GM23338 (cell line): ENCODE measurements around the gene DHRSX. TPM values are rescaled to one million over a fixed set of nuclear protein-coding genes. Genes with fewer than 3 reads are reported as not detected.

Experiments
- ATAC-seq: fragments of 200-7000 bp; cut with Tn5 transposase; 3 replicates; pipeline ENCODE4 v1.9.1; 2020
- DNase-seq: peaks from one replicate; pipeline ENCODE4 v3.0.0-alpha.2; 2015; ENCODE audit warnings: low spot score
- H2AFZ ChIP-seq: fragments of 200-600 bp; sonication (generic); 2 replicates; pipeline ENCODE4 v1.8.0; 2016; ENCODE audit warnings: antibody characterized with exemption, mild to moderate bottlenecking, moderate library complexity
- H3F3A ChIP-seq: fragments of 200-600 bp; sonication (generic); replicated peaks from 2 replicates; pipeline ENCODE4 v1.8.0; 2017; ENCODE audit warnings: antibody characterized with exemption, mixed run types, low read depth
- H3K27ac ChIP-seq: fragments of 200-600 bp; sonication (generic); 2 replicates; pipeline ENCODE4 v1.6.1; 2016; ENCODE audit warnings: low read depth
- H3K27me3 ChIP-seq: fragments of 200-600 bp; sonication (generic); 2 replicates; pipeline ENCODE4 v1.8.0; 2016; ENCODE audit warnings: mild to moderate bottlenecking, mixed run types, moderate library complexity; ENCODE audit not compliant: insufficient read depth
- H3K36me3 ChIP-seq: fragments of 200-600 bp; sonication (generic); 2 replicates; pipeline ENCODE4 v1.8.0; 2016; ENCODE audit warnings: mild to moderate bottlenecking; ENCODE audit not compliant: insufficient read depth
- H3K4me1 ChIP-seq: fragments of 200-600 bp; sonication (generic); 2 replicates; pipeline ENCODE4 v1.8.0; 2016; ENCODE audit warnings: mild to moderate bottlenecking, moderate library complexity; ENCODE audit not compliant: insufficient read depth
- H3K4me2 ChIP-seq: fragments of 200-600 bp; sonication (generic); 2 replicates; pipeline ENCODE4 v1.7.1; 2017; ENCODE audit warnings: mixed run types
- H3K4me3 ChIP-seq: fragments of 200-600 bp; sonication (generic); 2 replicates; pipeline ENCODE4 v1.6.1; 2016; ENCODE audit warnings: mixed run types
- H3K79me2 ChIP-seq: fragments of 200-600 bp; sonication (generic); replicated peaks from 2 replicates; pipeline ENCODE4 v1.8.0; 2017; ENCODE audit warnings: mild to moderate bottlenecking; ENCODE audit not compliant: insufficient read depth
- H3K9me2 ChIP-seq: fragments of 200-600 bp; sonication (generic); 2 replicates; pipeline ENCODE4 v1.8.0; 2017; ENCODE audit not compliant: insufficient read depth
- H4K20me1 ChIP-seq: fragments of 200-600 bp; sonication (generic); replicated peaks from 2 replicates; pipeline ENCODE4 v1.8.0; 2017; ENCODE audit warnings: mild to moderate bottlenecking; ENCODE audit not compliant: insufficient read depth
- H3K27ac Mint-ChIP-seq: 2 replicates; pipeline ENCODE4 v1.8.0; 2020; ENCODE audit warnings: inconsistent platforms, mild to moderate bottlenecking, moderate library complexity, mixed read lengths
- H3K27me3 Mint-ChIP-seq: 3 replicates; pipeline ENCODE4 v1.8.0; 2022; ENCODE audit warnings: low read depth, mild to moderate bottlenecking, moderate library complexity, mixed read lengths, inconsistent platforms; ENCODE audit not compliant: insufficient read depth, poor library complexity
- H3K36me3 Mint-ChIP-seq: 3 replicates; pipeline ENCODE4 v1.8.0; 2021; ENCODE audit warnings: low read depth, mild to moderate bottlenecking, inconsistent platforms, moderate library complexity, mixed read lengths
- H3K4me1 Mint-ChIP-seq: 3 replicates; pipeline ENCODE4 v1.8.0; 2020; ENCODE audit warnings: mild to moderate bottlenecking, inconsistent platforms, mixed read lengths
- H3K4me3 Mint-ChIP-seq: 3 replicates; pipeline ENCODE4 v1.8.0; 2021; ENCODE audit warnings: moderate library complexity, mild to moderate bottlenecking, inconsistent platforms, mixed read lengths
- H3K9me3 Mint-ChIP-seq: 3 replicates; pipeline ENCODE4 v1.8.0; 2020; ENCODE audit warnings: moderate library complexity, mild to moderate bottlenecking, inconsistent platforms, mixed read lengths
- CREB1 ChIP-seq: fragments of 250-450 bp; sonication (Bioruptor Pico); IDR thresholded peaks from 2 replicates; pipeline ENCODE4 v1.5.0; 2020; ENCODE audit warnings: low read depth, mild to moderate bottlenecking, moderate library complexity
- EZH2 ChIP-seq: fragments of 200-600 bp; sonication (generic); IDR thresholded peaks from one replicate; pipeline ENCODE4 v1.8.0; 2017; ENCODE audit warnings: antibody characterized with exemption, mild to moderate bottlenecking, low read depth; ENCODE audit not compliant: unreplicated experiment
- EZH2phosphoT487 ChIP-seq: fragments of 200-600 bp; sonication (generic); IDR thresholded peaks from one replicate; pipeline ENCODE4 v1.8.1; 2018; ENCODE audit warnings: antibody characterized with exemption; ENCODE audit not compliant: unreplicated experiment
- JUNB ChIP-seq: IDR thresholded peaks from one replicate; pipeline ENCODE4 v1.6.1; 2016; ENCODE audit warnings: antibody characterized with exemption; ENCODE audit not compliant: unreplicated experiment
- NANOG ChIP-seq: IDR thresholded peaks from 2 replicates; pipeline ENCODE4 v1.6.1; 2016; ENCODE audit warnings: antibody characterized with exemption, borderline replicate concordance
- POLR2AphosphoS5 ChIP-seq: IDR thresholded peaks from 2 replicates; pipeline ENCODE4 v1.6.1; 2016; ENCODE audit warnings: antibody characterized with exemption, low read depth
- STAT1 ChIP-seq: IDR thresholded peaks from one replicate; pipeline ENCODE4 v1.6.1; 2016; ENCODE audit warnings: antibody characterized with exemption; ENCODE audit not compliant: unreplicated experiment
- ZNF114 ChIP-seq: fragments of 250-450 bp; sonication (Bioruptor Pico); IDR thresholded peaks from 2 replicates; pipeline ENCODE4 v1.5.0; 2020; ENCODE audit warnings: mild to moderate bottlenecking, moderate library complexity
- ZNF331 ChIP-seq: fragments of 250-450 bp; sonication (Bioruptor Pico); IDR thresholded peaks from 2 replicates; pipeline ENCODE4 v1.5.0; 2020; ENCODE audit warnings: low read depth, mild to moderate bottlenecking, moderate library complexity
- polyA plus RNA-seq: library from polyadenylated mRNA; unstranded; fragments of >200 nt; fragmentation: Nextera tagmentation; extraction: Ambion mirVana; gene quantifications from 2 replicates; pipeline ENCODE4 v1.2.1, GENCODE V29; 2016
- total RNA-seq: library from RNA; depleted of rRNA; stranded (reverse); fragments of >200 nt; shearing (Covaris generic); gene quantifications from 2 replicates; pipeline ENCODE4 v1.2.3, GENCODE V29; 2014
- TF ChIP-seq, protein P1 (sequence below), 2 experiments: fragments of 200-600 bp in 1 of 2; sonication (generic) in 1 of 2; conservative IDR thresholded peaks; 2 replicates each; pipeline versions ENCODE4 v1.5.1 to v1.6.1; 2016 to 2017; ENCODE audit warnings: antibody characterized with exemption in 2 of 2, low read depth in 2 of 2, mild to moderate bottlenecking in 2 of 2, moderate library complexity in 1 of 2
- TF ChIP-seq, protein P2 (sequence below): IDR thresholded peaks from one replicate; pipeline ENCODE4 v1.6.1; 2018; ENCODE audit warnings: antibody characterized with exemption; ENCODE audit not compliant: unreplicated experiment
- TF ChIP-seq, protein P3 (sequence below): IDR thresholded peaks from 2 replicates; pipeline ENCODE4 v1.6.1; 2016; ENCODE audit warnings: antibody characterized with exemption
- TF ChIP-seq, protein P4 (sequence below): fragments of 250-450 bp; sonication (Bioruptor Pico); IDR thresholded peaks from 2 replicates; pipeline ENCODE4 v1.5.0; 2020; ENCODE audit warnings: mild to moderate bottlenecking, moderate library complexity

Gene DHRSX
- total and polyA plus RNA-seq, 2 experiments from 2014 or later, result 33.9 to 43.0 TPM

DNA sequence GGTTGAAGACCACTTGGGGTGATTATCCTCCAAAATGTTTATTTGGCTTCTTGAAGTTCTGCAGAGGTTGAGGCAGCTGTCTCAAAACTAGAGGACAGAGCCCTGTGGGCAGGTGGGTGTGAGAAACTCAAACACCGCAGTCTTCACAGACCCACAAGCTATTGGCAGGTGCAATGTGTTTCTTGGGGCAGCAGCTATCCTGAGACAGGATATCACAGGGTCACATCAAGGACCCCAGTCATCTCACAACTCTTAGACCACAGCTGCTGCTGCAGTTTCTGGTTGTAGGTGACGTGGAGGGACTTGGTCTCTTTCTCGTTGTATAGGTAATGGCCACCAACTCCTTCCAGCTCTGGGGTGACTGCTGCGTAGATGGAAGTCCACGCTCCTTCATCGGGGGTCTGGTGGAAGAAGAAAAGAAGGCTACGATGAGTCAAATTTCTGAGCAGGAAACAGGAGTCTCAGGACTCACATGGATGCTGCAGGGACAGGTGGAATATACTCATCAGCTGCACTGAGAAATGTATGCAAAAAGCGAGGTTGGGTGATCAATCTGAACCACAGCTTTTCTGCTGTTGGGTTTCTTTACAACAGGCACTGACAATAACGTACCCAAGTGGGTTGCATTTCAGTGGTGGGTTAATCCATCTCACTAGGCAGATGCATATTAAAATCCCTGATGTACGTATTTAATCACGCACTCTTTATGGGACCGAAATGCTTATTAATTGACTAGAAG, 279.8 kb downstream of the DHRSX start:
- ATAC-seq (no peak), DNase-seq (no peak)
- no peaks in the 10 kb centered on the region for H4K20me1 ChIP-seq
- no peaks in the 10 kb centered on the region for H3K79me2 ChIP-seq
- H2AFZ ChIP-seq, result no peak overlapping the region
- no peak overlapping the region for H3K4me3 ChIP-seq
- H3F3A ChIP-seq, result peaks cover 10% of the 10 kb centered on the region; the same call in 1 of the 2 replicates
- Mint-ChIP-seq H3K36me3 (peaks cover 96% of the 10 kb centered on the region), H3K4me1 (no peaks in the 10 kb centered on the region), H3K9me3 (peaks cover 100% of the 10 kb centered on the region), H3K27me3 (peaks cover 8% of the 10 kb centered on the region), H3K4me3 (no peak overlapping the region), H3K27ac (no peak overlapping the region)
- peaks cover 28% of the 10 kb centered on the region for H3K36me3 ChIP-seq
- peaks cover 7% of the 10 kb centered on the region; the same call in 1 of the 2 replicates for H3K9me2 ChIP-seq
- H3K4me1 ChIP-seq, result no peaks in the 10 kb centered on the region
- TF ChIP-seq, protein P1, sequence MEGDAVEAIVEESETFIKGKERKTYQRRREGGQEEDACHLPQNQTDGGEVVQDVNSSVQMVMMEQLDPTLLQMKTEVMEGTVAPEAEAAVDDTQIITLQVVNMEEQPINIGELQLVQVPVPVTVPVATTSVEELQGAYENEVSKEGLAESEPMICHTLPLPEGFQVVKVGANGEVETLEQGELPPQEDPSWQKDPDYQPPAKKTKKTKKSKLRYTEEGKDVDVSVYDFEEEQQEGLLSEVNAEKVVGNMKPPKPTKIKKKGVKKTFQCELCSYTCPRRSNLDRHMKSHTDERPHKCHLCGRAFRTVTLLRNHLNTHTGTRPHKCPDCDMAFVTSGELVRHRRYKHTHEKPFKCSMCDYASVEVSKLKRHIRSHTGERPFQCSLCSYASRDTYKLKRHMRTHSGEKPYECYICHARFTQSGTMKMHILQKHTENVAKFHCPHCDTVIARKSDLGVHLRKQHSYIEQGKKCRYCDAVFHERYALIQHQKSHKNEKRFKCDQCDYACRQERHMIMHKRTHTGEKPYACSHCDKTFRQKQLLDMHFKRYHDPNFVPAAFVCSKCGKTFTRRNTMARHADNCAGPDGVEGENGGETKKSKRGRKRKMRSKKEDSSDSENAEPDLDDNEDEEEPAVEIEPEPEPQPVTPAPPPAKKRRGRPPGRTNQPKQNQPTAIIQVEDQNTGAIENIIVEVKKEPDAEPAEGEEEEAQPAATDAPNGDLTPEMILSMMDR (conservative IDR thresholded peaks at IDR 0.05; ENCODE audit: low read depth in 2 of 2), result no peak
- TF ChIP-seq POLR2AphosphoS5 (no peak), STAT1 (no peak), EZH2phosphoT487 (no peak), JUNB (no peak), CREB1 (no peak), ZNF114 (CRISPR knock-in tag) (no peak), ZNF331 (CRISPR knock-in tag) (no peak), NANOG (no peak), EZH2 (no peak)
- TF ChIP-seq, protein P2, sequence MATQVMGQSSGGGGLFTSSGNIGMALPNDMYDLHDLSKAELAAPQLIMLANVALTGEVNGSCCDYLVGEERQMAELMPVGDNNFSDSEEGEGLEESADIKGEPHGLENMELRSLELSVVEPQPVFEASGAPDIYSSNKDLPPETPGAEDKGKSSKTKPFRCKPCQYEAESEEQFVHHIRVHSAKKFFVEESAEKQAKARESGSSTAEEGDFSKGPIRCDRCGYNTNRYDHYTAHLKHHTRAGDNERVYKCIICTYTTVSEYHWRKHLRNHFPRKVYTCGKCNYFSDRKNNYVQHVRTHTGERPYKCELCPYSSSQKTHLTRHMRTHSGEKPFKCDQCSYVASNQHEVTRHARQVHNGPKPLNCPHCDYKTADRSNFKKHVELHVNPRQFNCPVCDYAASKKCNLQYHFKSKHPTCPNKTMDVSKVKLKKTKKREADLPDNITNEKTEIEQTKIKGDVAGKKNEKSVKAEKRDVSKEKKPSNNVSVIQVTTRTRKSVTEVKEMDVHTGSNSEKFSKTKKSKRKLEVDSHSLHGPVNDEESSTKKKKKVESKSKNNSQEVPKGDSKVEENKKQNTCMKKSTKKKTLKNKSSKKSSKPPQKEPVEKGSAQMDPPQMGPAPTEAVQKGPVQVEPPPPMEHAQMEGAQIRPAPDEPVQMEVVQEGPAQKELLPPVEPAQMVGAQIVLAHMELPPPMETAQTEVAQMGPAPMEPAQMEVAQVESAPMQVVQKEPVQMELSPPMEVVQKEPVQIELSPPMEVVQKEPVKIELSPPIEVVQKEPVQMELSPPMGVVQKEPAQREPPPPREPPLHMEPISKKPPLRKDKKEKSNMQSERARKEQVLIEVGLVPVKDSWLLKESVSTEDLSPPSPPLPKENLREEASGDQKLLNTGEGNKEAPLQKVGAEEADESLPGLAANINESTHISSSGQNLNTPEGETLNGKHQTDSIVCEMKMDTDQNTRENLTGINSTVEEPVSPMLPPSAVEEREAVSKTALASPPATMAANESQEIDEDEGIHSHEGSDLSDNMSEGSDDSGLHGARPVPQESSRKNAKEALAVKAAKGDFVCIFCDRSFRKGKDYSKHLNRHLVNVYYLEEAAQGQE, result no peak
- TF ChIP-seq, protein P3, sequence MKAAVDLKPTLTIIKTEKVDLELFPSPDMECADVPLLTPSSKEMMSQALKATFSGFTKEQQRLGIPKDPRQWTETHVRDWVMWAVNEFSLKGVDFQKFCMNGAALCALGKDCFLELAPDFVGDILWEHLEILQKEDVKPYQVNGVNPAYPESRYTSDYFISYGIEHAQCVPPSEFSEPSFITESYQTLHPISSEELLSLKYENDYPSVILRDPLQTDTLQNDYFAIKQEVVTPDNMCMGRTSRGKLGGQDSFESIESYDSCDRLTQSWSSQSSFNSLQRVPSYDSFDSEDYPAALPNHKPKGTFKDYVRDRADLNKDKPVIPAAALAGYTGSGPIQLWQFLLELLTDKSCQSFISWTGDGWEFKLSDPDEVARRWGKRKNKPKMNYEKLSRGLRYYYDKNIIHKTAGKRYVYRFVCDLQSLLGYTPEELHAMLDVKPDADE, result no peak
- TF ChIP-seq, protein P4, sequence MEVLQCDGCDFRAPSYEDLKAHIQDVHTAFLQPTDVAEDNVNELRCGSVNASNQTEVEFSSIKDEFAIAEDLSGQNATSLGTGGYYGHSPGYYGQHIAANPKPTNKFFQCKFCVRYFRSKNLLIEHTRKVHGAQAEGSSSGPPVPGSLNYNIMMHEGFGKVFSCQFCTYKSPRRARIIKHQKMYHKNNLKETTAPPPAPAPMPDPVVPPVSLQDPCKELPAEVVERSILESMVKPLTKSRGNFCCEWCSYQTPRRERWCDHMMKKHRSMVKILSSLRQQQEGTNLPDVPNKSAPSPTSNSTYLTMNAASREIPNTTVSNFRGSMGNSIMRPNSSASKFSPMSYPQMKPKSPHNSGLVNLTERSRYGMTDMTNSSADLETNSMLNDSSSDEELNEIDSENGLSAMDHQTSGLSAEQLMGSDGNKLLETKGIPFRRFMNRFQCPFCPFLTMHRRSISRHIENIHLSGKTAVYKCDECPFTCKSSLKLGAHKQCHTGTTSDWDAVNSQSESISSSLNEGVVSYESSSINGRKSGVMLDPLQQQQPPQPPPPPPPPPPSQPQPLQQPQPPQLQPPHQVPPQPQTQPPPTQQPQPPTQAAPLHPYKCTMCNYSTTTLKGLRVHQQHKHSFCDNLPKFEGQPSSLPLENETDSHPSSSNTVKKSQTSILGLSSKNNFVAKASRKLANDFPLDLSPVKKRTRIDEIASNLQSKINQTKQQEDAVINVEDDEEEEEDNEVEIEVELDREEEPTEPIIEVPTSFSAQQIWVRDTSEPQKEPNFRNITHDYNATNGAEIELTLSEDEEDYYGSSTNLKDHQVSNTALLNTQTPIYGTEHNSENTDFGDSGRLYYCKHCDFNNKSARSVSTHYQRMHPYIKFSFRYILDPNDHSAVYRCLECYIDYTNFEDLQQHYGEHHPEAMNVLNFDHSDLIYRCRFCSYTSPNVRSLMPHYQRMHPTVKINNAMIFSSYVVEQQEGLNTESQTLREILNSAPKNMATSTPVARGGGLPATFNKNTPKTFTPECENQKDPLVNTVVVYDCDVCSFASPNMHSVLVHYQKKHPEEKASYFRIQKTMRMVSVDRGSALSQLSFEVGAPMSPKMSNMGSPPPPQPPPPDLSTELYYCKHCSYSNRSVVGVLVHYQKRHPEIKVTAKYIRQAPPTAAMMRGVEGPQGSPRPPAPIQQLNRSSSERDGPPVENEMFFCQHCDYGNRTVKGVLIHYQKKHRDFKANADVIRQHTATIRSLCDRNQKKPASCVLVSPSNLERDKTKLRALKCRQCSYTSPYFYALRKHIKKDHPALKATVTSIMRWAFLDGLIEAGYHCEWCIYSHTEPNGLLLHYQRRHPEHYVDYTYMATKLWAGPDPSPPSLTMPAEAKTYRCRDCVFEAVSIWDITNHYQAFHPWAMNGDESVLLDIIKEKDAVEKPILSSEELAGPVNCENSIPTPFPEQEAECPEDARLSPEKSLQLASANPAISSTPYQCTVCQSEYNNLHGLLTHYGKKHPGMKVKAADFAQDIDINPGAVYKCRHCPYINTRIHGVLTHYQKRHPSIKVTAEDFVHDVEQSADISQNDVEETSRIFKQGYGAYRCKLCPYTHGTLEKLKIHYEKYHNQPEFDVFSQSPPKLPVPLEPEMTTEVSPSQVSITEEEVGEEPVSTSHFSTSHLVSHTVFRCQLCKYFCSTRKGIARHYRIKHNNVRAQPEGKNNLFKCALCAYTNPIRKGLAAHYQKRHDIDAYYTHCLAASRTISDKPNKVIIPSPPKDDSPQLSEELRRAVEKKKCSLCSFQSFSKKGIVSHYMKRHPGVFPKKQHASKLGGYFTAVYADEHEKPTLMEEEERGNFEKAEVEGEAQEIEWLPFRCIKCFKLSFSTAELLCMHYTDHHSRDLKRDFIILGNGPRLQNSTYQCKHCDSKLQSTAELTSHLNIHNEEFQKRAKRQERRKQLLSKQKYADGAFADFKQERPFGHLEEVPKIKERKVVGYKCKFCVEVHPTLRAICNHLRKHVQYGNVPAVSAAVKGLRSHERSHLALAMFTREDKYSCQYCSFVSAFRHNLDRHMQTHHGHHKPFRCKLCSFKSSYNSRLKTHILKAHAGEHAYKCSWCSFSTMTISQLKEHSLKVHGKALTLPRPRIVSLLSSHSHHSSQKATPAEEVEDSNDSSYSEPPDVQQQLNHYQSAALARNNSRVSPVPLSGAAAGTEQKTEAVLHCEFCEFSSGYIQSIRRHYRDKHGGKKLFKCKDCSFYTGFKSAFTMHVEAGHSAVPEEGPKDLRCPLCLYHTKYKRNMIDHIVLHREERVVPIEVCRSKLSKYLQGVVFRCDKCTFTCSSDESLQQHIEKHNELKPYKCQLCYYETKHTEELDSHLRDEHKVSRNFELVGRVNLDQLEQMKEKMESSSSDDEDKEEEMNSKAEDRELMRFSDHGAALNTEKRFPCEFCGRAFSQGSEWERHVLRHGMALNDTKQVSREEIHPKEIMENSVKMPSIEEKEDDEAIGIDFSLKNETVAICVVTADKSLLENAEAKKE (CRISPR knock-in tag), result no peak
- no peak overlapping the region for H3K27ac ChIP-seq
- H3K4me2 ChIP-seq, result no peak overlapping the region
- no peaks in the 10 kb centered on the region for H3K27me3 ChIP-seq
